Measurements from ENCODE around the gene FHIT. TPM values are rescaled to one million over a fixed set of nuclear protein-coding genes. Genes with fewer than 3 reads are reported as not detected.

Gene FHIT
- total and polyA plus RNA-seq, 2 of the 4 experiments (the other 2 are of a cell fraction), result 0.07 TPM; not detected in 1

DNA sequence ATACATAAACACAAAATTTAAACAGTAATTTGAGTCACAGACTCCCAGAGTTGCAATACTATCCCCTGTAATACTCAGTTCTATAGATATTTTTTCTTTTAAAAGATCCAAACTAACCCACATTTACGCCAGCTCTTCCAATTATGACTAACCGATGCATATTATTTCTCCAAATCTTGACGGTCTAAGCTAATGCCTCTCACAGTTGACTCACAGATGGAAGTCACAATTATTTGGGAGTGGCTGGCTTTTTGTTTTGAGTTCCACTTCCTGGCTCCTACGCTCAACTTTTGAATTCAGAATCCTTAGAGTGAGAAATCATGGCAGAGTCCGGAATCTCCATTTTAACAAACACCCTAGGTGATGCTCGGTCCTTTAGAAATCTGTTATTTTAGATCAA, 749.9 kb downstream of the FHIT start:
- no peaks in the 10 kb centered on the region for H4K20me1 ChIP-seq (ENCODE audit: insufficient read depth, low read length)
- no peak overlapping the region for H2BK120ac ChIP-seq (ENCODE audit: low read depth, low read length)
- no peak overlapping the region for H2BK15ac ChIP-seq (ENCODE audit: low read depth, low read length)
- DNase-seq, result peak; percentile 11
- no peak overlapping the region for H3K4ac ChIP-seq (ENCODE audit: low read depth, low read length)
- in situ Hi-C loops (cut with MboI; ENCODE audit: low sequenced_read_pairs), result no loop called here
- H3K9me3 ChIP-seq (ENCODE audit: control insufficient read depth, insufficient read depth, low read length), result no peaks in the 10 kb centered on the region
- no peaks in the 10 kb centered on the region for H3K36me3 ChIP-seq (ENCODE audit: control insufficient read depth, insufficient read depth, low read length)
- CTCF ChIA-PET, result no interaction called here
- ATAC-seq (ENCODE audit: low read depth), result no peak
- no peak overlapping the region for H2BK20ac ChIP-seq (ENCODE audit: low read depth, low read length)
- H3K18ac ChIP-seq (ENCODE audit: low read depth, low read length), result no peak overlapping the region
- no peak overlapping the region for H3K9ac ChIP-seq (ENCODE audit: low read depth, low read length)
- no peak overlapping the region for H3K27ac ChIP-seq (ENCODE audit: insufficient read depth, low read length)
- H2AK5ac ChIP-seq (ENCODE audit: low read depth, low read length), result no peak overlapping the region
- H3K4me1 ChIP-seq (ENCODE audit: control insufficient read depth, insufficient read depth, low read length), result no peaks in the 10 kb centered on the region
- dilution Hi-C loops (cut with HindIII; ENCODE audit: low sequenced_read_pairs, unreplicated experiment), result no loop called here
- H2AK9ac ChIP-seq (replicated peaks; ENCODE audit: low read depth, low read length, poor library complexity), result no peak overlapping the region
- H2AFZ ChIP-seq (replicated peaks; ENCODE audit: low read length, poor library complexity), result no peak overlapping the region
- no peak overlapping the region for H4K5ac ChIP-seq (ENCODE audit: low read depth, low read length)
- intact Hi-C loops (cut with micrococcal nuclease), result no loop called here
- H3K27me3 ChIP-seq (ENCODE audit: control insufficient read depth, insufficient read depth, low read length), result no peaks in the 10 kb centered on the region
- H3K4me2 ChIP-seq (ENCODE audit: low read depth, low read length), result no peak overlapping the region
- no peak overlapping the region for H4K8ac ChIP-seq (ENCODE audit: low read depth in 2 of 2, low read length in 2 of 2)
- H2BK5ac ChIP-seq (ENCODE audit: low read depth, low read length, poor library complexity, severe bottlenecking), result no peak overlapping the region
- H3K4me3 ChIP-seq (ENCODE audit: insufficient read depth, low read depth, low read length), result no peak overlapping the region
- H3K23ac ChIP-seq (ENCODE audit: low read depth, low read length), result no peak overlapping the region
- POLR2A ChIA-PET (ENCODE audit: unreplicated experiment), result interaction anchor here (0.6 kb wide), 1 partner anchor 20 kb away, joined by 6 read pairs; no protein-coding TSS in a partner anchor
- no CpG with 5 or more reads among the region's 6 CpGs for WGBS, 2 experiments (ENCODE audit: extremely low coverage in 2 of 2, insufficient read length in 1 of 2)
- TF ChIP-seq, protein P1, sequence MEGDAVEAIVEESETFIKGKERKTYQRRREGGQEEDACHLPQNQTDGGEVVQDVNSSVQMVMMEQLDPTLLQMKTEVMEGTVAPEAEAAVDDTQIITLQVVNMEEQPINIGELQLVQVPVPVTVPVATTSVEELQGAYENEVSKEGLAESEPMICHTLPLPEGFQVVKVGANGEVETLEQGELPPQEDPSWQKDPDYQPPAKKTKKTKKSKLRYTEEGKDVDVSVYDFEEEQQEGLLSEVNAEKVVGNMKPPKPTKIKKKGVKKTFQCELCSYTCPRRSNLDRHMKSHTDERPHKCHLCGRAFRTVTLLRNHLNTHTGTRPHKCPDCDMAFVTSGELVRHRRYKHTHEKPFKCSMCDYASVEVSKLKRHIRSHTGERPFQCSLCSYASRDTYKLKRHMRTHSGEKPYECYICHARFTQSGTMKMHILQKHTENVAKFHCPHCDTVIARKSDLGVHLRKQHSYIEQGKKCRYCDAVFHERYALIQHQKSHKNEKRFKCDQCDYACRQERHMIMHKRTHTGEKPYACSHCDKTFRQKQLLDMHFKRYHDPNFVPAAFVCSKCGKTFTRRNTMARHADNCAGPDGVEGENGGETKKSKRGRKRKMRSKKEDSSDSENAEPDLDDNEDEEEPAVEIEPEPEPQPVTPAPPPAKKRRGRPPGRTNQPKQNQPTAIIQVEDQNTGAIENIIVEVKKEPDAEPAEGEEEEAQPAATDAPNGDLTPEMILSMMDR (conservative IDR thresholded peaks at IDR 0.05; ENCODE audit: low read depth, low read length), result no peak
- TF ChIP-seq, protein P2, sequence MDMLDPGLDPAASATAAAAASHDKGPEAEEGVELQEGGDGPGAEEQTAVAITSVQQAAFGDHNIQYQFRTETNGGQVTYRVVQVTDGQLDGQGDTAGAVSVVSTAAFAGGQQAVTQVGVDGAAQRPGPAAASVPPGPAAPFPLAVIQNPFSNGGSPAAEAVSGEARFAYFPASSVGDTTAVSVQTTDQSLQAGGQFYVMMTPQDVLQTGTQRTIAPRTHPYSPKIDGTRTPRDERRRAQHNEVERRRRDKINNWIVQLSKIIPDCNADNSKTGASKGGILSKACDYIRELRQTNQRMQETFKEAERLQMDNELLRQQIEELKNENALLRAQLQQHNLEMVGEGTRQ (IDR thresholded peaks at IDR 0.05; ENCODE audit: low read depth, low read length), result no peak
- TF ChIP-seq CHD1 (IDR thresholded peaks at IDR 0.05; ENCODE audit: low read depth, low read length) (no peak), MXI1 (IDR thresholded peaks at IDR 0.05; ENCODE audit: borderline replicate concordance, low read depth, low read length) (no peak), RAD21 (IDR thresholded peaks at IDR 0.05; ENCODE audit: low read length) (no peak)
- H3K9me1 ChIP-seq (ENCODE audit: insufficient read depth, low read length), result no peaks in the 10 kb centered on the region
- H3K79me1 ChIP-seq (ENCODE audit: low read depth in 1 of 2, low read length in 2 of 2), result no peaks in the 10 kb centered on the region
- H3K14ac ChIP-seq (replicated peaks; ENCODE audit: low read depth, low read length), result no peak overlapping the region
- no TSS peak for BruUV-seq (replicated peaks)
- no peak overlapping the region for H4K91ac ChIP-seq (ENCODE audit: insufficient read depth, low read depth, low read length)
- H3K56ac ChIP-seq (ENCODE audit: extremely low read depth, insufficient read depth, low read length), result no peak overlapping the region
